Body of pancreas (tissue), 4 donors: ENCODE measurements around the gene GPR155.

ENCODE experiments used
- CTCF ChIP-seq, 7 experiments: fragments of 450-650 bp in 4 of 7; fragments of 200-600 bp in 3 of 7; sonication (generic) in 3 of 7; IDR thresholded peaks; one replicate each; pipeline ENCODE4 v1.5.1; 2016 to 2019; ENCODE audit warnings: antibody characterized with exemption in 7 of 7
- POLR2A ChIP-seq, 3 donors: fragments of 450-650 bp; IDR thresholded peaks; one replicate each; pipeline ENCODE4 v1.6.1; 2016; ENCODE audit warnings: antibody characterized with exemption in 3 of 3, mild to moderate bottlenecking in 2 of 3

- TF ChIP-seq CTCF (IDR thresholded peaks at IDR 0.05) (no peak), POLR2A (IDR thresholded peaks at IDR 0.05) (no peak)
Observed at GRCh38 chr2:174439950-174440349, 46.9 kb downstream of the GPR155 start.
